Kidney (tissue), 14 donors: Measurements from ENCODE around the gene PCDH1. TPM values are rescaled to one million over a fixed set of nuclear protein-coding genes. Genes with fewer than 3 reads are reported as not detected.

Experiments used
- DNase-seq, 5 donors: peaks; one replicate each; pipeline ENCODE4 v3.0.0-alpha.2; 2013 to 2020
- FAIRE-seq: peaks from 2 replicates; lab custom pipeline; 2012; peaks lifted over from hg19 to GRCh38; lab: Jason Lieb, UNC
- H3K27ac ChIP-seq, 2 donors: one replicate each; pipeline ENCODE4 v1.7.0; 2013; ENCODE audit warnings: low read depth in 2 of 2, low read length in 2 of 2, inconsistent platforms in 1 of 2
- H3K27me3 ChIP-seq: one replicate; pipeline ENCODE4 v1.7.1; 2013; ENCODE audit warnings: low read length, inconsistent platforms; ENCODE audit not compliant: control insufficient read depth, insufficient read depth
- H3K36me3 ChIP-seq, 3 donors: one replicate each; pipeline versions ENCODE4 v1.7.0 to v1.7.1; 2013; ENCODE audit warnings: low read length in 3 of 3, control low read depth in 1 of 3, inconsistent platforms in 1 of 3; ENCODE audit not compliant: insufficient read depth in 3 of 3, control insufficient read depth in 2 of 3
- H3K4me1 ChIP-seq, 3 donors: one replicate each; pipeline versions ENCODE4 v1.7.0 to v1.7.1; 2013; ENCODE audit warnings: low read length in 3 of 3, inconsistent platforms in 1 of 3, low read depth in 1 of 3; ENCODE audit not compliant: control insufficient read depth in 2 of 3, insufficient read depth in 2 of 3
- H3K4me3 ChIP-seq, 3 donors: one replicate each; pipeline versions ENCODE4 v1.7.0 to v1.8.1; 2013; ENCODE audit warnings: low read length in 3 of 3, control low read depth in 1 of 3, inconsistent platforms in 1 of 3
- H3K9ac ChIP-seq, 3 donors: one replicate each; pipeline versions ENCODE4 v1.7.0 to v1.7.1; 2013; ENCODE audit warnings: low read length in 3 of 3, control low read depth in 1 of 3, inconsistent platforms in 1 of 3
- H3K9me3 ChIP-seq, 3 donors: one replicate each; pipeline versions ENCODE4 v1.7.0 to v1.7.1; 2013; ENCODE audit warnings: low read length in 3 of 3, control low read depth in 1 of 3, inconsistent platforms in 1 of 3; ENCODE audit not compliant: control insufficient read depth in 2 of 3, insufficient read depth in 1 of 3
- CTCF ChIP-seq: IDR thresholded peaks from 3 replicates; pipeline ENCODE4 v1.5.1; 2012; ENCODE audit warnings: mild to moderate bottlenecking, moderate library complexity, borderline replicate concordance; ENCODE audit not compliant: insufficient read depth; ENCODE audit errors: extremely low read depth
- intact Hi-C: fragments of 100-400 bp; cut with DNase I; formaldehyde crosslinking; loops from one replicate; pipeline ENCODE4 v1.11.1; 2022
- polyA plus RNA-seq: library from polyadenylated mRNA; stranded (reverse); fragments of 350-450 nt; fragmentation: Illumina TruSeq; extraction: RNeasy Lipid Tissue Mini Kit (QIAGEN cat#74804); gene quantifications from one replicate; pipeline ENCODE4 v1.2.3, GENCODE V29; 2014; ENCODE audit warnings: low read depth, low replicate concordance; ENCODE audit not compliant: insufficient read depth
- total RNA-seq: library from RNA; stranded (reverse); fragmentation: NEBNext Ultra II Directional; extraction: Animal tissue kit (Norgen Biotek cat#: 25700); gene quantifications from one replicate; pipeline ENCODE4 v1.2.1, GENCODE V29; 2021
- donor health status: control.
- donor health status: control.
- donor health status: control.
- donor health status: control.
- donor health status: control.
- donor health status: DM: yes; HTN: yes; CAD: no.
- donor health status: Normal renal cell carcinoma (clear cell type).

The PCDH1 gene
- total and polyA plus RNA-seq, 2 donors from 2014 or later = 37.3 to 147 TPM

- peak in 2 of 5 donors; percentile 36 to 54 for DNase-seq
- TF ChIP-seq CTCF = no peak
- peaks cover 0 to 24% (median 4%) of the 10 kb centered on the region in 3 donors for H3K4me1 ChIP-seq
These were observed 3.0 kb upstream of the PCDH1 start for GRCh38 chr5:141880961-141881801.

GRCh38 chr5:141879941-141880738, 1.9 kb upstream of the PCDH1 start:
- peaks cover 0 to 25% (median 4%) of the 10 kb centered on the region in 3 donors for H3K4me1 ChIP-seq
- intact Hi-C loops = loop anchor here (5.0 kb wide), 2 partner anchors 173 to 188 kb away; no protein-coding TSS in a partner anchor
- no peak overlapping the region for H3K9ac ChIP-seq
- FAIRE-seq (no peak), DNase-seq (peak in 1 of 5 donors; percentile 51)
- no peaks in the 10 kb centered on the region for H3K36me3 ChIP-seq
- H3K9me3 ChIP-seq = no peaks in the 10 kb centered on the region
- peaks cover 33% of the 10 kb centered on the region for H3K27me3 ChIP-seq
- H3K4me3 ChIP-seq = no peak overlapping the region
- no peak overlapping the region for H3K27ac ChIP-seq
- no peak for TF ChIP-seq CTCF

More at GRCh38 chr5:141880961-141881801, 3.0 kb upstream of the PCDH1 start:
- no peaks in the 10 kb centered on the region for H3K36me3 ChIP-seq
- no peak for FAIRE-seq
- H3K27ac ChIP-seq = no peak overlapping the region
- no peak overlapping the region for H3K4me3 ChIP-seq
- no peaks in the 10 kb centered on the region for H3K9me3 ChIP-seq
- intact Hi-C loops = loop anchor here (5.0 kb wide), 2 partner anchors 174 to 189 kb away; no protein-coding TSS in a partner anchor
- no peak overlapping the region for H3K9ac ChIP-seq
- peaks cover 32% of the 10 kb centered on the region for H3K27me3 ChIP-seq

- FAIRE-seq (no peak), DNase-seq (no peak)
- intact Hi-C loops = no loop called here
- peak overlapping the region in 1 of 3 donors; percentile 68 for H3K4me3 ChIP-seq
- no peak overlapping the region for H3K9ac ChIP-seq
- no peaks in the 10 kb centered on the region for H3K36me3 ChIP-seq
- H3K27ac ChIP-seq = no peak overlapping the region
- no peak for TF ChIP-seq CTCF
- peaks cover 0 to 31% (median 11%) of the 10 kb centered on the region in 3 donors for H3K4me1 ChIP-seq
- no peaks in the 10 kb centered on the region for H3K9me3 ChIP-seq
- peaks cover 34% of the 10 kb centered on the region for H3K27me3 ChIP-seq
These were observed 1.2 kb upstream of the PCDH1 start for GRCh38 chr5:141879426-141879759.
